Activated CD4-positive, alpha-beta T cell treated with anti-CD3 and anti-CD28 coated beads, Interleukin-2, amount 50 U/mL, for 24 hours (primary cell): Measurements from ENCODE around the gene NEGR1.

Experiments
- DNase-seq, 2 donors: peaks; one replicate each; pipeline ENCODE4 v3.0.0-alpha.2; 2020; ENCODE audit warnings: low read depth in 1 of 2, low spot score in 1 of 2

The NEGR1 gene

DNA sequence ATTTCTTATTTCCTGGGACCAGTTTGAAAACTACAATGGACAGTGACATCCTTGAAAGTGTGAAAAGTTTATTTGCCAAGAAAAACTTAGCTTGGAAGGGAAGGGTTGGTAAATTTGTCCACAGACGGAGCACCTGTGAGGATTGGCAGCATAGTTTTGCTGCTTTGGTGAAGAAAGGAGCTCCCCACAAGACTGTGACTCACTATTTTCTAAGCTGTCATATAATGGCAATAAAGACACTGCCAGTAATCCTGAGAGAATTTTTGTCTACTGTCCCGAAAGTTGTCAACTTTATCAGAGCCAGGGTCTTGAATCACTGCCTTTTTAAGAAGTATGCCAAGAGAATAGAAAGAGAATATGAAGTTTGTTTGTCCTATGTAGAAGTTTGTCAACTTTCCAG, 230.8 kb downstream of the NEGR1 start:
- DNase-seq, result no peak

DNA sequence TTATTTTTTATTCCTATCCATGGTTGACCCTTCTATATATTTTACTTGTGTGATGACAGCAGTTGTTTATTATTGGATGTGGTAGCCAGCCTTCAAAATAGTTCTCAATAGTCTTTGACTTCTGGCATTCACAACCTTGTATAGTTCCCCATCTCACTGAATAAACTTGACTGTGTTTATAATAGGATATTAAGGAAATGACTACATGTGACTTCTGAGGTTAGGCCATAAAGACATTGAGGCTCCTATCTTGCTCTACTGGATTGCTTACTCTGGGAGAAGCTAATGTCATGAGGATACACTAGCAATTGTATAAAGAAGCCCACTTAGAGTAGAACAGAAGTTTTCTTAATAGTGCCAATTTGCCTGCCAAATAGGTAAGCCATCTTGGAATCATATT, 231.8 kb downstream of the NEGR1 start:
- DNase-seq, result no peak

DNA sequence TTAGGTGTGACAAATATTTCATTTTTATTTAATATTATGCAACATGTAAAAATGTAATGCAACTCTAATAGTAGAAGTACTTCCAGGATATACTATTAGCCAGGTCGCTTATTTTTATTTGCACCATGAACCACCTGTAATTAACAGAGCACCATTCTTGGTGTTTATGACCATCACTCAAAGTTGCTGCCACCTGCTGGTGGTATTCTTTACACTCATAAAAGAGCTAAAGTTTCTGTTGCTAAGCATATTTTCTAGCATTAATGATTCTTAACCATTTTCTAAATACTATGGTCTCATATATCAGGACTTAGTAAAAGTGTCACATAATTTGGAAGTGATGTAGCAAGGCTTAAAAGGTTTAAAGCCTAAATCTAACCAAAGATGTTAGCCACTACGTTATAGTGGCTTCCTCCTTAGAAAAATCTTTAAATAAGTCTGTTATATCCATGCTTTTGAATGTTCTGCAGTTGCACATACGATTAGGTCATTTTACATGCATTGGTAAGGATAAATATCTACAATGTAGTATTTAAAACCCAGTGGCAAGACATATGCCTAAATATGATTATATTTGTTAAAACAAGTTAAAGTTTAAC, 244.5 kb downstream of the NEGR1 start:
- DNase-seq, result no peak

DNA sequence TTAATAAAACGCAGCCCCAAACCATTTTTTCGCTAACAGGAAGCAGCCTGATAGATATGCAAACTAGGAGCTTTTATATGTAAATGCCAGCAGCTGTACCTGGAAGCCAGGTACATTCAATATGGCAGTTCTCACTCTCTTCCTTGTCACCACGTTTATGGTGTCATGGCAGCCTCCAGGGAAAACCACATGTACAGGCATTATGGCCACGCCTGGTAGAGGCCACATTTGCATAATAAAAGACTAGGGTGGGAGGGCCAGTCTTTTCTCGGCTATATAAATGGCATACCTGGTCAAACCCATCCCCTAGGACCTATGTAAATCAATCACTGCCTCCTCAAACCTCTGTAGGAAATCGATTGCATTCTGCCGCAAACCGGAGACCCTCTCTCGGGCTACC, 247.5 kb downstream of the NEGR1 start:
- DNase-seq, result no peak

DNA sequence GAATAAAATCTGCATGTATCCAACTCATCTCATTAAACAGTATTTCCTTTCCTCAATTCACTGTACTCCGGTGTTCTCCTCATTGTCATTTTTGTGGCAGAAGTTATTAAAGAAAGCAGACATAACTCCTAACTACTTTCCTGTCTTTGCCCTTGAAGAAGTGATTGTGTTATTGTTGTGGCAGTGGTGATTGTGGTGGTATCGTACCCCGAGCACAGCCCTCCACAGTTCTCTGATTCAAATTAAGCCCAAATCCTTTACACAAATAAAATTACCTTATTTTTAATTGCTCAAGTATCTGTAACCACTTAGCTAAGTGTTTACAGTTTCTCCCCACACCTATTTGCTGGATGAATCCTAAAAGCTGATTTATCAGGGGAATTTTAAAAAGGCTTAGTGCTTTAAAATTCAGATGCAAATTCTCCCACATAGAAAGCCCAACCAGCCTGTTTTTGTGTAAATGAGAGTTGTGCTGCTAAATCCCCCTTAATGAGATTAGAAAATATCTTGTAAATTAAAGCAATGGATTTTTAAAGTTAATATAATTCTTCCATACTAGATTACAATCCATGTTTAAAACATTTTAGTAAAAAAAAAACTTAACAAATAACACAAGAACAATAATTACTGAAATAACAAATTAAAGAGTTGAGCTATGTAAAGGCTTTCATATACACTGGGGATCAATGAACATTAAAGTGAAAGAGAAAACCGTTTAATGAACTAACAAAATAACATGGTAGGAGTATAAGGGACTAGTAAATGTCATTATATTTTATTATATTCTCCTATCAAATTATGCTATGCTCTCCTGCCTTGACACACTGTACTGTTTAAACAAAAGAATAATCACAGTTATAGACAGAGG, 259.0 kb downstream of the NEGR1 start:
- no peak for DNase-seq

DNA sequence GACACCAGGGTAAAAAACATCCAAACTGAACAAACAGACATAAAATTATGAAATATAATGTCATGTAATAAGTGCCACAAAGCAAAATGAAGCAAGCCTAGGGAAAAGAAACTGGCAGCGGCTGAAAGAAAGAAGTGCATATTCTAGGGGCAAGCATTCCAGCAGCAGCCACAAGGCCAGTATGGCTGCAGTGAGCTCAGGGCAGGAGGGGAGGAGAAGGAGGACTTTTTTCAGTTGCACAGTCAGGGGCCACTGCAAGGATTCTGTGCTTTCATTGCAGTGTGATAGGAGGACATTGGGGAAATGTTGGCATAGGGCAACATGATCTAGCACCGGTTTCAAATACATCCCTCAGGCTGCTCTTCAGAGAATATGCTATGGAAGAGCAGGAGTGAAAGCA, 263.8 kb downstream of the NEGR1 start:
- no peak for DNase-seq

DNA sequence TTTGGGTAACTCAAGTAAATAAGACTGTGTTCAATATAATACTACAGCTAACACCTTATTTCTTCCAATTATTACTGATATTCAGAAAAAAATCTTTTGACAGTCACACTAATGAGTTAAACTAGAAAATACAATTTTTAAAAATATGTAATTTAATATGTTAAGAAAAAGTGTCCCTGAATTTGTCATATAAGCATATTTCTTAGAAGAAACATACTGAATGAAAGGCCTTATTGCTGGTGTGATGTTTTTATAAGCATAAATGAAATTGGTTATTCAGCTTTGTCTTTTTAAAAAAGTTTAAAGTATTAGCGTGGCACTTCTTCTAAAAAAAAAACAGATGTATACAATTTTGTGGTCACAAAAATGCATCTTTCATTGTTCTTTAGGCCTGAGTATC, 267.3 kb downstream of the NEGR1 start:
- DNase-seq, result no peak

DNA sequence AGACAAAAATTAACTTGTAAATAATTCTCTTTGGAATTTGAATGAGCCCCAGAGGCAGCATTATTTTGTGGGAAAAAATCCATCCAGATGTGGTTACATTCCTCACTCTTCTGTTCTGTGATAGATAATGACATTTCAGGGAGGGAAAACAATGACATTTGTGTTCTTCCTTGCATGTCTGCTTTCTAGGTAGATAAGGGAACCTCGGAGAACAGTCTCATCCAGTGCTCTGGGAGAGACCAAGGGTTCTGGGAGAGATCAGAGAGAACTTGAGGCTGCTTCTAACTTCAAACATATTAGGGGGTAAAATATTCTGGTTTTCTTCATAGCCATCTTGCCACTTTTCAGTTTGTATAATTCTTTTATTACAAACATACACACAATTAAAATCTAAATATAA, 269.2 kb downstream of the NEGR1 start:
- DNase-seq, result no peak

DNA sequence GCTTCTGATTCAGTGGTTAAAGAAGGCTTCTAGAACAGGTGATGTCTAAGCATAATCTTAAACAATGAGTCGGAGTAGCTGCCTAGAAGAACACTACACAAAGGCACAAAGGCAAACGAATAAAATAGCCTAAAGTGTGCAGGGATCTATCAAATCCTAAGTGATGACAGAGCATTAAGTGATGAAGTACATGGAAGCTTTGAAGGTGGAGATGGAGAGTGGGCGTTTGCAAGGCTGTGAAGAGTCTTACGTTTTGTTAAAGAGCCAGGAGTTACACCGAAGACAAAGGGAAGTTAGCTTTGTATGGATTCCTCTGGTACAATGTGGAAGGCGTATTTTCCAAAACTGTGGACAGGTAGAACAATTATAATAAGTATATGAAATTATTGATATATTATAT, 270.6 kb downstream of the NEGR1 start:
- no peak for DNase-seq

DNA sequence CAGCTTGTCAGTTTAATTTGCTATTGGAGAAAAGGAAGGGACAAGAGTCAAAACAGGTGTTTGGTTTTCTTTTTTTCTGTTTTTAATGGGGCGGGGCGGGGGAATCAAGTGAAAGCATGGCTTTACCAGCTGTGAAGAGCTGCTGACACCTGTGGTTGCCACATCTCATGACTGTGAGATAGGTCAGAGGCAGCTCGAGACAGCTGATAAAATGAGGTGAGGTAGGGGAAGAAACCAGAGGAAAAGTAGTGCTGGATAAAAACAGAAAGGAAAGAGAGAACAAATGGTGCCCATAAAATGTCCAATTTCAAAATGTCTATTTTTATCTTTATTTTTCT, 272.3 kb downstream of the NEGR1 start:
- DNase-seq, result no peak

DNA sequence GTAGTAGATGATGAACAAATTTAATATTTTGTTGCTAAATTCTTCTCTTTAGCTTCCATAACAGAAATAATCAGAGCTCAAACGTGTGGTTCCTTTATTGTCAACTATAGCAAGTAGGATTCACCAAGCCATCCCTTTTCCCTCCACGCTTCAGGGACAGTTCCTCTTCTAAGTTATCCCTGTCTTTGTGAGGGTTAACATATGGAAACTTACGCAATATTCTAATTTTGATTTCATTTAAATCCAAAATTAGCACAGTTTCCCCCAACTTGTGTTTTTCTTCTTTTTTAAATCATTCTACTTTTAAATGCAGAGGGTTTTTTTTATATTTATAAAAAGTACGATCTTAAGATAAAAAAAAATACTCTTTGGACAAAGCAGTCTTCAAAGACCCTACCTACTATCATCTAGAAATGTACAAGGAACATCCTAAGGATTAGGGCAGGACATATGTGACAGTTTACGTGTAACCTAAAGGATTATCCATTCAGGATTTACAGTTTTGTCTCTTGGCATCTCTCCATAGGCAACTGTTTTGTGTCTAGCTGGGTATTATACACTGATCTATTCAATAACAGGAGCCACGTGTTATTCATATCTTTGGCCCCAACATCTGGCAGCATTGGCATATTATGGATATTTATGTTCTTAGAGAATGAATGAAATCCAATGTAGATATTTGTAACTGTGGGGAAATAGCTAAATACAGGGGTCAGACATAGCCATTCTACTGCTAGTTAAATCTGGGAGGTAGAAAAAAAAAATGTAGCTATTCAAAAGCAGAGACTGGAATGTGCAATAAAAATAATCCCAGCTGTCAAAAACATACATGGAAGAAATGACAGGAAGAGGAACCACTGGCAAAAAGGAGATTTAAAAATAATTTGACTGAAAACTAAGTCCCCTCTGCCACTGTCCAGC, 272.9 kb downstream of the NEGR1 start:
- DNase-seq, result no peak

DNA sequence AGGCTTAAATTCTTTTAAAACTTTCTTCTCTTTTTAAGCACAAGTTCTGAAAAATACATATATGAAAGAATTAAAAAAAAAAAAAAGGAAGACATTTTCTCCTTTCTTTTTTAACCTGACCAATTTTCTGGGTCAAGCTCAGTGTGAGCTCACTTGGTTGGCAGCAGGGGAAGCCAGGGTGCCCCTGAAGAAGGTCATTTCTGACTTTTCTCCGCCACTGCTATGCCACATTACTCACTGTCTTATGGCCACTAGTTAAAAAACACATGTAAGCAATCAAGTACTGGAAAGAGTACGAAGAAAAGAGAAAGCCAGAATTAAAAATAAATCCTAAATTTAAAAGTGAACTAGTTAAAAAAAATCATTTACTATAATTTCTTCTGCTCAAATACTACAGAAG, 275.0 kb downstream of the NEGR1 start:
- DNase-seq, result no peak

DNA sequence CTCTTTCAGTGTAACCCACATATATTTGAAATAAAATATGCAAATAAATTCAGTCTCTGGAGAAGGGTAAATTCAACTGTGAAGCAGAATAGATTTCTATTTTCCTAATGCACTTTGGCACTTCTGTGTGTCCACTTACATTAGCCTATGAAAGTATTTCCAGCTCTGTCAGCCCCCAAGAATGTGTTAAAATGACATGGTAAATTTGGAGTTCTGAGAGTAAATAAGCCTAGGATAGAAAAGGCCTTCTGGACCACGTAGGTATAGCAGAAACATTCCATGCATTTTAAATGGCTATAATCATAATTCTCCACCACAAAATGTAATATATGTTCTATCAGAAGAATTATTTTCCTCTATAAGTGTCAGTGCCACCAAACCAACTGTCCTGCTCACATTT, 276.2 kb downstream of the NEGR1 start:
- no peak for DNase-seq

DNA sequence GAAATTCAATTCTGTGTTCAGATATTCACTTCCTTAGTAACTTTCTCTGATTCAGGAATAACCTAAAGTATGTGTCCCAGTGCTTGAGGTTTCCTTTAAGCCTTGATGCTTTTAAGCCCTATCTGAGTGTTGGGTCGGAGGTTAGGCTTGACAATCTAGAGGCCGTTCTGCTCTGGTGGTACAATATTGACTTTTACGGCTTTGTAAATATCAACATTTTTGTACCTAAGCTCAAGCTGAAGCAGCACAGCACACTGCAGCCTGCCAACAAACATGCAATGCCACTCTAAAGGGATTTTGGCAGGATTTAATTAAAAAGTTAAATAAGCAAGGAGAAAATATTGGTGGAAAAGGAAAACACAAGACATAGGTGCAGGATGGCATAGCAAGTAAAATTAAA, 279.2 kb downstream of the NEGR1 start:
- no peak for DNase-seq

DNA sequence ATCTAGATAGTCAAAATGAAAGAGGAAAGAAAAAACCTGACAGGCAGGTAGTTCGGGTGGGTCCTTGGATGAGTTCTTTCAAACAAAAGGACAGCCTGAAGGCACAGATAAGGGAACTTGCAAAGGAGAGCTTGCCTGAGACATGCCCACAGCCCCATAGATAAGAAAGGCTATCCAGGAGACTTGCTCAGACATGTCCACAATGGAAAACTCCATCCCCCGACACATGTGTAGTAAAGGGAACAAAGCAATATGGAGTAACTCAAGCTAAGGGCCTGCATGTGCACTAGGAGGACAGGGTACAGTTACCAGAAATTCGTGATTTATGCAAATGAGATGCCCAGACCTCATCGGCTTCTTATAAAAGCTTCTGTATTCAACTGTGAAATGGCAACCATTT, 281.5 kb downstream of the NEGR1 start:
- no peak for DNase-seq

DNA sequence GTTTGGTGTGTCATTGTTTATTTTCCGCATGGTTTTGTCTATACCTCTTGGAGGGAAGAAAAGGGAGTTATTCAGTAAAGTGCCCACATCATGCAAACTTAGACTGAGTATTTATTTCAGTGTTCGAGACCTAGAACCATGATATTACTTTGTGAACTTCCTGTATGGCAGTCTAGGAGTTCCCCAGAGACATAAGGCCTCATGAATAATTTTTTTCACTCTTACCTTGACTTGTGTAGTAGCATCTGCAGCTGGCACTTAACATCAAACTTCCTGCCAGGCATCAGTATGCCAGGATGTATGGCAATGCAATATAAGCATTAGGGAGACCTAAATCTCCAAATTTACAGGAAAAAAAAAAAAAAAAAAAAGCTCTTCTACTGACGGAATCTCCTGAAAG, 287.7 kb downstream of the NEGR1 start:
- no peak for DNase-seq

DNA sequence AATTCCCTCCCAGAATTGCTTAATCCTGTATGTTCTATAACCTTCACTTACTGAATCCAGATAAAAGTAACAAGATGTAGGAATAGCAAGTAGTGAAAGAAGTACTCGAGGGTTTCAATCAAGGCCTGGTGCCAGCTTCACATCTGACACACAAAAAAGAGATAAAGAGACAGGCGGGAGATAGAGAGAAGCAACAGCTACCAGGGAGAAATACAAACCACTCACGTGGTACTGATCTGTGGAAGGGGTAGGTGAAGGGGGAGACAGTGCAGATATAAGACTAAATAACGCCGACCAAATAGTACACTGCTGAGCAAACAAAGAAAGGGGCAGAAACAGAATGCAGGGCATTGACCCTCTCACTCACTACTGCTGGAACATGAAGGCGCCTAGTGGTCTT, 295.2 kb downstream of the NEGR1 start:
- no peak for DNase-seq

DNA sequence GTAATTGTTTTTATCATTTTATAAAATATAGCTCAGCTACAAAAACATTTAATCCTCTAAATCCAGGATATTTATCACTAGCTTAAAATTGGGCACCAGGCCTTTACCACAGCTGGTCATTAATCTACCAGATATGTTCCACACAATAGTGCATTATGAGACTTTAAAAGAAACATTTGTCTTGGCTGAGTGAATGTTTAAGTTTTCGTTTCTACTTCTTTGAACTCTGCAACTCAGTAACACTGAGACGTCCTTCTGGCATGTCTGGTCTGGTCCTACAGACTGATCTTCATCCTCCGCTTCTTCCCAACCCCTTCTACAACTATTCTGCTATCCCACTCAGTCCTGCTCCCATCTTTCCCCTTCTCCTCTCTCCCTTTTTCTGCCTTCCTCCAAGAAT, 296.2 kb downstream of the NEGR1 start:
- DNase-seq, result no peak

DNA sequence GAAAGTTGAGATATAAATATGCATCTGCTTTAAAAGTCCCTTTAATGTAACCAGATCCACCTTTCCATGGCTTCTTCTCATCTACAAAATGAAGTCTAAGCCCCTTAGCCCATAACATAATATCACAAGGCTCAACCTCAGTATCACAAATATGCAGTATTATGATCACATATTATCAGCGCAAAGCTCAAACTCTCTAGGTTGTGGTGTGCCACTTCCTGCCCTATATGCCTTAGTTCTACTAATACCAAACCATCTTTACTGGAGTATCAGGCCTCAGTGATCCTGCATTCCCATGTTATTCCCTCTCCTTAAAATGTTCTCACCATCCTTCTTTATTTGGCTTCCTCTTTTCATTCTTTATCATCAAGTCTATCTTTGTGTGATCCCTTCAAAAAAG, 301.8 kb downstream of the NEGR1 start:
- DNase-seq, result no peak

DNA sequence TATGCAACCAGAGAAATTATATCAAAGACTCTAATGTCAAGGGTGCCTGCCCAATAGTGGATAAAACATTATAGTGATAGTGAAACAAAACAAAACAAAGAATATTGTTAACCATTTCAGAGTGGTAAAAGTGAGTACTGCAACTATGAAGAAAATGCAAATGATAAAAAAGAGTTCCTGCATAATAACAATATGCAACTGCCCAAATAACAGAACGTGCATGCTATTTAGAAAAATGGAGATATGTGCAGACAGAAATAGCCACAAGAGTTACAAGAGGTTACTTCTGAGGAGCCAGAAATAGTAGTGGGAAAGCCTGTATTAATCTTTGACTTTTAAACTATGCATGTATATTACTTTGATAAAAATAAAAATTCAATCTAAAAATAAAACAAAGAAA, 302.5 kb downstream of the NEGR1 start:
- DNase-seq, result no peak

DNA sequence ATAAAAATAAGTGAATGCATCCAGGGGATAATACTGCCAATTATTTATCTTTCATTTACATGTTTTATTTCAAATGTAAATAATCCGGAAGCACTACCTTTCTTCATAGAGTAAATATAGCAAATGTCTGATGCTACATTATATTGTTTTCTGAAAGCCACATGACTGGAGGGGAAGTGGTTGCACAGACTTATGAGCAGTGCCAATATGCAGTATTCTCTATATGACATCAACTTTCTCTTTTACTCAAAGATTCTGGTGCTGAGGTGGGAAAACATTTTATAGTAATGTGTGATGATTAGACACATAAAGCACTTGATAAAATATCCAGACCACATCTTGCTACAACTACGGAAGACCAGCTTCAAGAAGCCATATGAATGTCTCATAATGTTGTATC, 314.7 kb downstream of the NEGR1 start:
- DNase-seq, result no peak

DNA sequence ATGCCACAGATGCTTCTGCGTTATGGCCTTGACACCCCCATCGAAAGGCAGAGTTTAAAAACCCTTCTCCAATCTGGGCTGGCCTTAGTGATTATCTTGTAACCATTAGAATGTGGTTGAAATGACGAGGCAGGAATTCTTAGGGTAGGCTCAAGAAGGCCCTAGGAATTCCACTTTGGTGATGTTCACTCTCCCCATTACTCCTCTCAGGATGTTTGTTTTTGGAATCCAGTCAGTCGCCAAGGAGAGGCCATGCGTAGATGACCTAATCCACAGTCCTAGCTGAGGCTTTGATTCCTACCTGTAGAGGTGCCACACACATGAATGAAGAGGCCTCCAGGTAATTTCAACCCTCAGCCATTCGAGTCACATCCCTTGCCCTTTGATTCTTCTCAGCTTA, 318.2 kb downstream of the NEGR1 start:
- no peak for DNase-seq
